Measurements from ENCODE around the gene EME2.

Gene EME2

DNA sequence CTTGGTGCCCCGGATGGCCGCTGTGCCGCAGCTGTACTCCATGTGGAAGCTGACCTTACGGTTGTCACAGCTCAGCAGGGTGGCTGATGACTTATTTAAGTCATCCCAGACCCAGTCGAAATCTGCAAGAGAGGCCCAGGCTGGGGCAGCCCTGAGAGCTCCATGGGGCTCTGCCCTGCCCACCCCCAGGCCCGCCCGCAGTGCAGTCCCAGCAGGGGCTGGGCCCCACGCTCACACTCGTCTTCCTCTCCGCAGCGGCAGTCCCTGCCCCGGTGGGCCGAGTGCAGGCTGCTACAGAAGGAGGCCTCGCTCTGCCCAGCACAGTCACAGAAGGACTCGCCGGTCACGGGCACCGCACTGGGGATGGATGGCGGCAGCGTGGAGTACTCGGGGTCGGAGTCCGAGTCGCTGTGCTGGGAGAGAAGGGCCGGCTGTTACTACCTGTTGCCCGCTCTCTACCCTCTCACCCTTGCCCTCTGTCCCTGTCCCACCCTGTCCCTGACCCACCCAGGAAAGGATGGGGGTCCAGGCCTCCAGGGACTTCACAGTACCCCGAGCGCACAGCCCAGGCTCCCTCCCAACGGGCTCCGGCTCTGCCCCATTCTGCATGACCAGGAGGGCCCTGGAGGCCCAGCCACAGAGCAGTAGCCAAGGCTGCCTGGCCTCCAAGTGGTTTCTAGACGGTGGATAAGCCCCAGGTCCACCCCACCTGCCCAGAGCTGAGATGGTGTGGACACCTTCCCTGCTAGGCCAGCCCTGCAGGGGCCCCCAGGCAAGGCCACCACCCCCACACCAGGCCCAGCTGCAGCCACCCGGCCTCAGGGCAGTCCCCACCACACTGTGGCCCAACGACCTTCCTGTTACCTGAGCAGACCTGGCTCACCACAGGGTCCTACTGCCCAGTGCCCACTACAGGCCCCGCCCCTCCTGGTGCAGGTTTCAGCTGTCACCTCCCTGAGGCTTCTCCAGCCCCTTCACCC is 5.9 kb downstream of the EME2 start:
- no peak for DNase-seq

DNA sequence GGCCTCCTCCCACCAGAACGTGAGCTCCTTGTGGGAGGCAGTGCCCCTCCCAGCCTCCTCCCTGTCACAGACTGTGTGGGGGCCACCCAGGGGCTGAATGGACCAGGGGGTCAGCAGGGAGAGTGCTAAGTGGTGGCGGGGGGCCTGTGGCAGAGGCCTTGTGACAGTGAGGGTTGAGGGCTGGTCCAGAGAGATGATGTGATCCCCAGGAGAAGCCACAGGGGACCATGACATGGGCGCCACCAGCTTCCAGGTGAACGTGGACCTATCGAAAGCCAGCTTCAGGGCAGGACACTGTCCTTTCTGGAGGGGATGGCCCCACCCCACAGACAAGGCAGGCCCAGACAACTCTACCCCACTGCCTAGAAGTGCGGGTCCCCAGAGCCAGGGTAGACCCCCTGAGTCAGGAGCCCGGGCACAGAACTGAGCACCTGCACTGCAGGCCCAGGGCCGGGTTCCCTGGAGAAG is 6.7 kb downstream of the EME2 start:
- no peak for DNase-seq

DNA sequence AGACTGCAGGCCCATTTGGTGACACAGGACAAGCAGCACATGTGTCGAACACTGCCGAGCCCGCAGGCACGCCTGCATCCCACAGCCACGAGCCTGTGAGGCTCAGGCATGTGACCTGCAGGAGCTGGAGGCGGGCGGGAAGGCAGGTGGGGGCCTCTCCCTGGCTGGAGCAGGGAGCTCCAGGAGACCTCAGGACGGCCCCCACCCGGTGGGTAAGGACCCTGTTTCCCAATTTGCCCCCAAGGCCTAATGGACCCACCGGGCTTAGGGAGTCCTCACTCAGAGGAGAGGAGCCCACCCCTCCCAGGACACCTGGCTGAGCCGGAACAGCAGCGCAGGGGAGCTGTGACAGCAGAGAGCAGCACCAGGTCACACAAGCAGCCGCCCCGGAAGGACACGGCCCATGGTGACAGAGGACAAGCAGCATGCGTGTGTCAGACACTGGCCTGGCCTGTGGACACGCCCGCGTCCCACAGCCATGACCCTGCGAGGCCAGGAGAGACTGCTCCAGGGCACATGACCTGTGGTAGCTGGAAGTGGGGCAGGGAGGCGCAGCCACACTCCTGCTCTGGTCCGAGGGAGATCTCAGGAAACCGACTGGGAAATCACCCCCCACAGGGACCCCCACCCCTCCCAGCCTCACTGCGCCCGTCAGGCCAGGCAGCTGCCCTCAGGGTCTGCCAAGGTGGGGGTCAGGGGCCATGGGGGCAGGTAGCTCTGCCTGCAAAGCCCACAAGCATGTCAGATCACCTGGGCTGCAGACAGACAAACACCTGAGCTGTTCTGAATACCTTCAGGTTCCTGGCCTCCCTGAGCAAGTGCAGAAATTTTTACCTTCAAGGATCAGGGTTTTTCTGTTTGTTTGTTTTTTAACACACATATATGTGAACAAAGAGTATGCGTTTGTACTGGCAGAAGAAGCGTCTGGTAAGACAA is 7.4 kb downstream of the EME2 start:
- DNase-seq: no peak

GRCh38 chr16:1780677-1781072 is 8.1 kb downstream of the EME2 start:
- no peak for DNase-seq

DNA sequence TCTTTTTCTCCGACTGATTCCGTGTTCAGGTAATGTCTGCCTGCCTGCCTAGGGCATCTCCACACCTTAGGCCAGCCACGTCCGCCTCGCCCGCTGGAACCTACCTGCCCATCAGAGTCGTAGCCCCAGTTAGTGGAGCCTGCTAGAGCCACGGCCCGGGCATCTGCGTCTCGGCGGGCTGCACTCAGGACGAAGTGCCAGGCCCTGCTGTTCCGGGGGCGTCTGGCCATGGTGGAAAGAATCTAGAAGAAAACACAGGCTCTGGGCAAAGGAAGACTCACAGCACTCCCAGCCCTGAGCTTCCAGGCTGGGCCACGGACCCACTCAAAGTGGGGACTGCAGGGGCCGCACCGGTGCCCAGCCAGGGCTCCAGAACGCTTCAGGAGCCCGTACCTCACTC is 8.6 kb downstream of the EME2 start:
- DNase-seq: no peak

DNA sequence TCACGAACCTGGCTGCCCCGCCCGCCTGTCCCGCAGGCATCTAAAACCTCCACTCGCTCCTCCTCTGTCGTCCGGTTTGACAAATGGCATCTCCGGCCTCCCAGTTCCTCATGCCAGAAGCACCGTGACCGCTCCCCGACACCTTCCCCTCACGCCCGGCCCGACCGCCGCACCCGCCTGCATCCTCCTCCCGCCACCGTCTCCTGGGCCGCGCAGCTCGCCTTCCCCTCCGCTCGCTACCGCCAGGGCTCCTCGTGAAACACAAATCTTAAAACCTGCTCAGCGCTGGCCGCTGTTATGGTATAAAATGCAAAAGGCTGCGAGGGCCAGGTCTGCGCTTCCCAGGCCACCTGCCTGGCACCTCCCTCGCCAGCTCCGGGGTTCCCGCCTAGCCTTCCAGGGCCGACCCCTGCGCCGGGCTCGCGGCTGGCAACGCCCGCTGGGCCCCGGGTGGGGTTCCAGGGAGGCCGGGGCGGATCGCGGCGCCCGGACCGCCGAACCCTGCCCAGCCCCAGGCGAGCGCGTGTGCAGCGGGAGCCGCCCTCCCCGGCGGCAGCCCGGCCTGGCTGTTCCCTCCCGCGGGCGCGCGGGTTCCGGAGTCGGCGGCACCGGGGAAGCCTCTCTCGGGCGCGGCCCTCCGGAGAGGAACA is 9.3 kb downstream of the EME2 start:
- DNase-seq: peak; percentile 66

DNA sequence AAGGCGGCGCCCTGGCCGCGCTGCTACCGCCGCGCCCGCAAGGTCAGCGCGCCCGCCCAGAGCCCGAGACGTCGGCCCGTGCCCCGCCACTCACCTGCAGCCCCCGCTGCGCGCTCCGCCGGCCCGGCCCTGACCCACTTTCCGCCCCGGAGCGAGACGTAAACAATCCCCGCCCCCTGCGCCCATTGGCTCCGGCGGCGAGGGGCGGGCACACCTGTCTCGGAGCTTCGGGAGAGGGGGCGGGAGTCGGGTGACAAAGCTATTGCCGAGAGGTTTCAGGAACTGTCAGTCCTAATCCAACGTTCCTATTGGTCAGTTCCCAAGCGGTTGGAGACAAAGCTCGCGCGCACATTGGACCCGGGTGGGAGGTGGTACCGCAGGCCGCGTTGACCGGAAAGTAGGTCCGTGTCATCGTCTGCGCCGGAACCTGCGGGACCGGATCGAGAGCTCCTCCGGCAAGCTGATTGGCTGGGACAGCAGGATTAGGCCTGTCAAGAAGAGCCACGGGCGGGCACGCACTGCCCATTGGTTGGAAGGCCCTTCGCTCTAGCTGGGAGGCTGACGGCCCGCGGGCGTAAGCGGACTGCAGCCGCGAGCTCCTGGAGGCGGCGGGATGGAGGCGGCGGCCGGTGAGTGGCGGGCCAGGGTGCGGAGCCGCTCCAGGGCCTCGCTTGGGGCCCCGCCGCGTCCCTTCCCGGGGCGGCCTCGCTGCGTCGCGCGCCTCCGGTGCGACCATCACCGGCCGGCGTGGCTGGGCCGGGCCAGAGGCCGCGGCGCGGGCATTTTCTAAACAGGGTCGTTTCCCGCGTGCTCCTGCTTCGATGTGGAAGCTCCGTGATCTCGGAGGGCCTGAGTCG is 10.0 kb downstream of the EME2 start, which contains the start of the genes NUBP2 and SPSB3:
Gene NUBP2 (plus strand): TSS at position 553 of the 857 bp plus-strand sequence. CDS start 61 bp downstream, at position 614.
Gene SPSB3 (minus strand): TSS at position 164 of the 857 bp plus-strand sequence. CDS start 1,088 bp downstream, outside the sequence.
- DNase-seq: peak; percentile 100

DNA sequence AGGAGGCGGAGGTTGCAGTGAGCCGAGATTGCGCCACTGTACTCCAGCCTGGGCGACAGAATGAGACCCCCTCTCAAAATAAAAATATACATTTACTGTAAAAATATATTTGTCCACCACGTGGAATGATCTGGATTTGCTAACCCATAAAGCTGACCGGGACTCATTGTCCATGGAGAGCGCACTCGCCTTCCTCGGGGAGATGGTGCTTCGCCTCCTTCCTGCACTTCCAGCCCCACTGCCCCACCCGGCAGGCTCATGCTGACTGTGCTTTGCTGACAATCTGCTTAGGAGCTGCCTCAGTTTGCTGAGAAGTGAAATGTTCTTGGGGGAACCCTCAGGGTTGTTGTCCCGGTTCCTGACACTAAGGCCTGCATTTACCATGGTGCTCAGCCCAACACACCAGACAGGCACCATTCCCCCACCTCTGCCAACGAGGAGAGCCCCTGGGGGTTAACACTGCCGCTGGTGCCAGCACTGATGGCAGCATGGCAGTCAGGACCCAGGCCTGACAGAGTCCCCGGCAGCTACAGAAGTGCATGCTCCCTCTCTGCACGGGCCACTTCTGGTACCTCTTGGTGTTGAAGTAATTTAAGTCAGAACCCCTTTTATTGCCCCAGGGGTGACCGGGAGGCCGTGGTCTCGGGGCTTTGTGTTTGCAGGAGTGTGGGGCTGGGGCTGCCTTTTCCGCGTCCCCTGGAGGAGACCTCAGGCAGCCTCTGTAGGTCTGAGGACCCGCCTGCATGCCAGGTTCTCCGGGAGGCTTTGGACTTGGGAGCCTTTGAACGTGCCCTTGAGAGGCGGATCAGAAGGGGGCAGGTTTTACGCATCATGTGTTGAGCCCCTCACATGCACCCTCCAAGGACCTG is 12.6 kb downstream of the EME2 start:
- DNase-seq: no peak

GRCh38 chr16:1785846-1786170 is 13.2 kb downstream of the EME2 start:
- DNase-seq: no peak

- DNase-seq: no peak
Measured at GRCh38 chr16:1786242-1787055, 13.8 kb downstream of the EME2 start.

DNA sequence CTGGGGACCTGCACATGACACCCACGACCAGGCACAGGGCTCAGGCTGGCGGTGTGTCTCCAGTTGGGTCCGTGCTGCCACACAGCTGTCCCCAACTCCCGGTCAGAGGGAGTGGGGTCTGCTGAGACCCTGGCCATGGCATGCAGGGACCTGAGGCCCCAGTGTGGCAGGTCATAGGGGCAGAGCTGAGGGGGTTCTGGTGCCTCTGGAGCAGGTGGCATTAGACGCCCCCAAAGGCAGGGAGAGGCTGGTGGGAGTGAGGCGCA is 14.4 kb downstream of the EME2 start:
- DNase-seq: no peak

DNA sequence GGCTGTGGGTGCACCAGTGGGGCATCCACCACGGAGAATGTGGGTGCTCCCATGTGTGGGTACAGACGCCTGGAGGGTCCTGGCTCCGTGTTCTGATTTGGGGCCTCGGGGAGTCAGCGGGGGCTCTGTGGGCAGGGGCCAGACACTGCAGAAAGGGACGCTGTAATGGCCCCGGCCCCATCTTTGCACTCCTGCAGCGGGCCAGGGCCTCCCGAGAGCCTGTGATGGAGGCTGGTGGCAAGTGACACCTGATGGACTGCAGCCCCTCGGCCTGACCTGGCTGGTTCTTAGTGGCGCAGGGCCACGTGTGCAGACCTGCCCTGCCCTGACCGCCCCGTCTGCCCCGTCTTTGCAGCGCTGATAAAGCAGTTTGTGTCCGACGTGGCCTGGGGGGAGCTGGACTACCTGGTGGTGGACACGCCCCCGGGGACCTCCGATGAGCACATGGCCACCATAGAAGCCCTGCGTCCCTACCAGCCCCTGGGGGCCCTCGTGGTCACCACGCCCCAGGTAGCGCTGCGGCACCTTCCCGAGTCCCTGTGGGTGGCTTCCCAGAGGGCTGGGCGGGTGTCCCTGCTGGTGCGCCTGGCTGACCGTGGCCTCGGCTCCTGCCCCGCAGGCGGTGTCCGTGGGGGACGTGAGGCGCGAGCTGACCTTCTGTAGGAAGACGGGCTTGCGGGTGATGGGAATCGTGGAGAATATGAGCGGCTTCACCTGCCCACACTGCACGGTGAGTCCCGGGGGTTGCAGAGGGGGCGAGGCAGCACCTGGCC is 14.9 kb downstream of the EME2 start:
- no peak for DNase-seq

- DNase-seq: no peak
Measured at GRCh38 chr16:1788095-1788707, 15.6 kb downstream of the EME2 start.

DNA sequence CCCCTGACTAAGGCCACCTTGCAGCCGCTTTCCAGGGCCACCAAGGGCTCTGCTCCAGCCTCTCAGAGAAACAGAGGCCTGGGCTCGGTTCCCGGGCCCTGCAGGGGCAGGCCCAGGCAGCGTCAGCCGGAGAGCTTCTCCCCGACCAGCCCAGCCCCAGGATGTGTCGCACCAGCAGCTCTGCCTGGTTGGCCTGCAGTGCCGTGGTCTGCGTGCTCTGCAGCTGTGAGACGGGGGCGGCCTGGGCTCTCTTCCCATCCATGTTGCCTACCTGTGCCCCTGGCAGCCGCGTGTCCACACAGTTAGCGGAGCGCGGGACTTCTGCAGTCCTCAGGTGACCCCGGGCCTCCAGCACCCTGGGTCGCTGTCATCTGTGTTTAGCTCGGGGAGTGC is 16.1 kb downstream of the EME2 start:
- no peak for DNase-seq

GRCh38 chr16:1789643-1790045 is 17.0 kb downstream of the EME2 start:
- no peak for DNase-seq

- DNase-seq: no peak
Measured at GRCh38 chr16:1790261-1790610, 17.6 kb downstream of the EME2 start.

- DNase-seq: no peak
Measured at GRCh38 chr16:1790611-1791255, 18.1 kb downstream of the EME2 start.

GRCh38 chr16:1791256-1791942 is 18.8 kb downstream of the EME2 start:
- DNase-seq: no peak
